ENCODE measurements around the gene RPS6KA5.

RPS6KA5 gene

GRCh38 chr14:90816681-90817436, 243.6 kb downstream of the RPS6KA5 start:
- peaks cover 0 to 48% (median 37%) of the 10 kb centered on the region in 4 experiments for H3K4me1 ChIP-seq (ENCODE audit: control extremely low read depth in 1 of 4, control insufficient read depth in 4 of 4, insufficient read depth in 4 of 4, low read length in 3 of 4)
- H3K9me3 ChIP-seq (ENCODE audit: control extremely low read depth in 1 of 5, control insufficient read depth in 4 of 5, insufficient read depth in 2 of 5, low read depth in 1 of 5, low read length in 4 of 5), result no peaks in the 10 kb centered on the region
- 62% methylated on average over 11 of the region's 16 CpGs for WGBS (ENCODE audit: insufficient coverage)
- no peaks in the 10 kb centered on the region for H3K36me3 ChIP-seq (ENCODE audit: control insufficient read depth in 4 of 4, insufficient read depth in 4 of 4, low read length in 3 of 4)
- H3K27me3 ChIP-seq (replicated peaks in 2 of 5; ENCODE audit: control insufficient read depth in 4 of 5, insufficient read depth in 5 of 5, low read length in 4 of 5), result no peaks in the 10 kb centered on the region
- H3K4me3 ChIP-seq (ENCODE audit: control insufficient read depth in 1 of 7, extremely low read depth in 1 of 7, insufficient read depth in 4 of 7, low read depth in 2 of 7, low read length in 6 of 7), result peak overlapping the region in 1 of 7 experiments; percentile 30
- ChIA-PET POLR2A (no interaction called here), CTCF (interaction anchor here (0.7 to 4.1 kb wide), 10 partner anchors 9 to 68 kb away, joined by 3 to 21 read pairs (median 4); no protein-coding TSS in a partner anchor)
- no peak for DNase-seq
- no peak overlapping the region for H3K27ac ChIP-seq (ENCODE audit: insufficient read depth in 1 of 2, low read depth in 1 of 2, low read length in 2 of 2, poor library complexity in 1 of 2, severe bottlenecking in 2 of 2)

DNA sequence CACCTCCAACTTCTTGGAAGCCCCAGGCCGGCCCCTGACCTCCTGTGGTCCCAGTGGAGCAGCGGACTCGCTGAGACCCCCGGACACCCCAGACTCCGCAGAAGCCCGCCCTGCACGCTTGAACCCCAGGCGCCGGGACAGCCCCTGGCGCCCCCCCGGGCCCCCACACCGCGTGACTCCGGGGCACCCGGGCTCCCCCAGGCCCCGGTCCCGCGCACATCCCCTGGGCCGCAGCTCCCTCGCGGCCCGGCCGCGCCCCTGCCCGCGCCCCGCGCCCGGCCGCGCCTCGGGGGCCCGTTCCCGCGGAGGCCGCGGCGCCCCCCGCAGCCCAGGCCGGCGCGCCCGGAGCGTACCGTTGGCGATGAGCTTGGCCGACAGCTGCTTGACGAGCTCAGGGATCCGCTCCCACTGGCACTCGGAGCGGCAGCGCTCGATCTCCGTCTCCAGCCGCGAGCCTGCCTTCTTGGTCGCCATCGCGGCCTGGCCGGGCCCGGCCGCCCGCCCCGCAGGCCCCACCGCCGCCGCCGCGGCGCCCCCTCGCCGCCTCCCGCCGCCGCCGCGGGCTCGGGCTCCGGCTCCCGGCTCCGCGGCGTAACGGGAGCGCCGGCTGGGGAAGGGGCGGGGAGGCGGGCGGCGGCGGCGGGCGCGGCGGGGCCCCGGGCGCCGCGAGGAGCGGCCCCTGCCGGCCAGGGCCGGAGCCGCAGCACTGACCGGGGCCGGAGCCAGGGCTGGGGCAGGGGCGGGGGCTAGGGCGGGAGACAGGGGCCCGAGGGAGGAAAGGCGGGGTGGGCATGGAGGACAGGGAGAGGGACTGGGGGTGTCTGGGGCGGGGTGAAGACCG, 244.4 kb downstream of the RPS6KA5 start, which contains the start of gene TTC7B:
Gene TTC7B (minus strand): TSS at position 609 of the 841 bp plus-strand sequence. CDS start 135 bp downstream, at position 474.
- no peaks in the 10 kb centered on the region for H3K27me3 ChIP-seq (replicated peaks in 2 of 5; ENCODE audit: control insufficient read depth in 4 of 5, insufficient read depth in 5 of 5, low read length in 4 of 5)
- peaks cover 0 to 45% (median 33%) of the 10 kb centered on the region in 4 experiments for H3K4me1 ChIP-seq (ENCODE audit: control extremely low read depth in 1 of 4, control insufficient read depth in 4 of 4, insufficient read depth in 4 of 4, low read length in 3 of 4)
- ChIA-PET POLR2A (no interaction called here), CTCF (interaction anchor here (0.7 to 4.1 kb wide), 11 partner anchors 9 to 188 kb away, joined by 3 to 21 read pairs (median 4); no protein-coding TSS in a partner anchor)
- no peaks in the 10 kb centered on the region for H3K36me3 ChIP-seq (ENCODE audit: control insufficient read depth in 4 of 4, insufficient read depth in 4 of 4, low read length in 3 of 4)
- under 1% methylated on average over 57 of the region's 111 CpGs for WGBS (ENCODE audit: insufficient coverage)
- peak within 1 kb of the TSS in 1 of 2 experiments; percentile 67 for H3K27ac ChIP-seq (ENCODE audit: insufficient read depth in 1 of 2, low read depth in 1 of 2, low read length in 2 of 2, poor library complexity in 1 of 2, severe bottlenecking in 2 of 2)
- H3K9me3 ChIP-seq (ENCODE audit: control extremely low read depth in 1 of 5, control insufficient read depth in 4 of 5, insufficient read depth in 2 of 5, low read depth in 1 of 5, low read length in 4 of 5), result no peaks in the 10 kb centered on the region
- DNase-seq, result peak in 1 of 3 donors; percentile 47
- H3K4me3 ChIP-seq (ENCODE audit: control insufficient read depth in 1 of 7, extremely low read depth in 1 of 7, insufficient read depth in 4 of 7, low read depth in 2 of 7, low read length in 6 of 7), result peak within 1 kb of the TSS; percentile 53 to 87 (median 75)

GRCh38 chr14:90815572-90815821, 244.9 kb downstream of the RPS6KA5 start:
- Histone ChIP-seq H3K36me3 (ENCODE audit: control insufficient read depth in 4 of 4, insufficient read depth in 4 of 4, low read length in 3 of 4) (no peaks in the 10 kb centered on the region), H3K27ac (ENCODE audit: insufficient read depth in 1 of 2, low read depth in 1 of 2, low read length in 2 of 2, poor library complexity in 1 of 2, severe bottlenecking in 2 of 2) (peak overlapping the region in 1 of 2 experiments; percentile 67), H3K4me3 (ENCODE audit: control insufficient read depth in 1 of 7, extremely low read depth in 1 of 7, insufficient read depth in 4 of 7, low read depth in 2 of 7, low read length in 6 of 7) (peak overlapping the region; percentile 53 to 87 (median 75)), H3K4me1 (ENCODE audit: control extremely low read depth in 1 of 4, control insufficient read depth in 4 of 4, insufficient read depth in 4 of 4, low read length in 3 of 4) (peaks cover 0 to 43% (median 31%) of the 10 kb centered on the region in 4 experiments), H3K9me3 (ENCODE audit: control extremely low read depth in 1 of 5, control insufficient read depth in 4 of 5, insufficient read depth in 2 of 5, low read depth in 1 of 5, low read length in 4 of 5) (no peaks in the 10 kb centered on the region), H3K27me3 (replicated peaks in 2 of 5; ENCODE audit: control insufficient read depth in 4 of 5, insufficient read depth in 5 of 5, low read length in 4 of 5) (no peaks in the 10 kb centered on the region)
- DNase-seq, result no peak
- ChIA-PET POLR2A (no interaction called here), CTCF (interaction anchor here (0.8 to 4.1 kb wide), 9 partner anchors 10 to 188 kb away, joined by 3 to 21 read pairs (median 4); no protein-coding TSS in a partner anchor)
- WGBS (ENCODE audit: insufficient coverage), result no CpG with 5 or more reads among the region's 5 CpGs

DNA sequence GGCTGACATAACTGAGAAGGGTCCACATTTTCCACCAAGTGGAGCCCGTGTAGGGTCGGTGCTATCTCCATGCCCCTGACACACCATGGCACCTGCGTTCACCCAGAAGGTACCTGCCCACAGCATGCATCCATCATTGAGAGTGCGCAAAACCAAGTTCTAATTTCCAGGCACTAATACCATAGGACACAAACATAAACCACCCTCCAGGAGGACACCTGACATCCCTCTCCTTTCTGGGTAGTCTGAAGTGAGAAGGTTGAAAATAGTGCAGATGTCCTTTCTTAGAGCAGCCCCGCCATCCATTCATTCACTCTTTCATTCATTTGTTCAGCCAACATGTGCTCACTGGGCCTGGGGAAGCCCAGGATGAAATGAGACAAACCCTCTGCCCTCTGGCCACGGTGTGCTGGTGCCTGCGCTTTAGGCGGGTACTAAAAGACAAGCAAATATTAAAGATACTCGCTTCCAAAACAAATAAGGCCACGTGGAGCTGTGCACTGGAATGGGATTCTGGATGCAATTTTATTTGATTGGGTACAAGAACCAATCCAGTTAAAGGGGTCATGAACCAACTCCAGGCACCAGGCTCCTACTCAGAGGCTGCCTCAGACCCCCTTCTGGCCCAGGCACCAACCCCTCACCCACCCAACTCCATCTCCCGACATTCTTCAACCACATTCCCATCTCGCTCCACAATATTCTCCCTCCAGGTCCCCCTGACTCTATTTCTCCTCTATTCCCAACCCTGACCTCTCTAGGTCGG, 245.5 kb downstream of the RPS6KA5 start:
- DNase-seq, result no peak
- Histone ChIP-seq H3K36me3 (ENCODE audit: control insufficient read depth in 4 of 4, insufficient read depth in 4 of 4, low read length in 3 of 4) (no peaks in the 10 kb centered on the region), H3K27me3 (replicated peaks in 2 of 5; ENCODE audit: control insufficient read depth in 4 of 5, insufficient read depth in 5 of 5, low read length in 4 of 5) (no peaks in the 10 kb centered on the region), H3K4me1 (ENCODE audit: control extremely low read depth in 1 of 4, control insufficient read depth in 4 of 4, insufficient read depth in 4 of 4, low read length in 3 of 4) (peaks cover 0 to 48% (median 32%) of the 10 kb centered on the region in 4 experiments), H3K4me3 (ENCODE audit: control insufficient read depth in 1 of 7, extremely low read depth in 1 of 7, insufficient read depth in 4 of 7, low read depth in 2 of 7, low read length in 6 of 7) (peak overlapping the region in 6 of 7 experiments; percentile 53 to 87 (median 74)), H3K9me3 (ENCODE audit: control extremely low read depth in 1 of 5, control insufficient read depth in 4 of 5, insufficient read depth in 2 of 5, low read depth in 1 of 5, low read length in 4 of 5) (no peaks in the 10 kb centered on the region), H3K27ac (ENCODE audit: insufficient read depth in 1 of 2, low read depth in 1 of 2, low read length in 2 of 2, poor library complexity in 1 of 2, severe bottlenecking in 2 of 2) (peak overlapping the region in 1 of 2 experiments; percentile 67)
- 97% methylated on average over 6 of the region's 13 CpGs for WGBS (ENCODE audit: insufficient coverage)
- POLR2A ChIA-PET, result interaction anchor here (0.6 kb wide), 1 partner anchor 147 kb away, joined by 3 read pairs; no protein-coding TSS in a partner anchor
- CTCF ChIA-PET, result interaction anchor here (0.8 to 4.1 kb wide), 10 partner anchors 11 to 86 kb away, joined by 3 to 21 read pairs (median 4); no protein-coding TSS in a partner anchor

DNA sequence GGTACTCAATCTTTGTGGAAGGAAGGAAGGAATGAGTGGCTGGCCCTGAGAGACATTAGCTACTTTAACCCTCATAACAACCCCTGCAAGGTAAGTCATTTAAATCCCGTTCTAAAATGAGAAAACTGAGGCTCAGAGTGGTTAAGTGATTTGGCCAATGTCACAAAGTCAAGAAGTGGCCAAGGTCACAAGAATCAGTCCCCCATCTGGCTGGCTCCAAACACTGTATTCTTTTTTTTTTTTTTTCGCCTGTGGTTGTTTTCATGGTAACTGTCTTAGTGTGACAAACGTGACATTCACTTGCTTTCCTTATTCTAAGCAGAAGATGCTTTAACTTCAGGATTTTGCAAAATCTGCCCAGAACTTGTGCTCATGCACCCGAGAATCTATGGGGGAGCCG, 247.0 kb downstream of the RPS6KA5 start:
- no peaks in the 10 kb centered on the region for H3K9me3 ChIP-seq (ENCODE audit: control extremely low read depth in 1 of 5, control insufficient read depth in 4 of 5, insufficient read depth in 2 of 5, low read depth in 1 of 5, low read length in 4 of 5)
- CTCF ChIA-PET, result interaction anchor here (1.1 to 4.1 kb wide), 3 partner anchors 9 to 54 kb away, joined by 4 to 15 read pairs (median 10); no protein-coding TSS in a partner anchor
- peak in 1 of 3 donors; percentile 57 for DNase-seq
- POLR2A ChIA-PET, result no interaction called here
- H3K27me3 ChIP-seq (replicated peaks in 2 of 5; ENCODE audit: control insufficient read depth in 4 of 5, insufficient read depth in 5 of 5, low read length in 4 of 5), result no peaks in the 10 kb centered on the region
- H3K4me3 ChIP-seq (ENCODE audit: control insufficient read depth in 1 of 7, extremely low read depth in 1 of 7, insufficient read depth in 4 of 7, low read depth in 2 of 7, low read length in 6 of 7), result no peak overlapping the region
- no peak overlapping the region for H3K27ac ChIP-seq (ENCODE audit: insufficient read depth in 1 of 2, low read depth in 1 of 2, low read length in 2 of 2, poor library complexity in 1 of 2, severe bottlenecking in 2 of 2)
- no peaks in the 10 kb centered on the region for H3K36me3 ChIP-seq (ENCODE audit: control insufficient read depth in 4 of 4, insufficient read depth in 4 of 4, low read length in 3 of 4)
- 73% methylated on average over 4 of the region's 5 CpGs for WGBS (ENCODE audit: insufficient coverage)
- H3K4me1 ChIP-seq (ENCODE audit: control extremely low read depth in 1 of 4, control insufficient read depth in 4 of 4, insufficient read depth in 4 of 4, low read length in 3 of 4), result peaks cover 0 to 64% (median 40%) of the 10 kb centered on the region in 4 experiments

DNA sequence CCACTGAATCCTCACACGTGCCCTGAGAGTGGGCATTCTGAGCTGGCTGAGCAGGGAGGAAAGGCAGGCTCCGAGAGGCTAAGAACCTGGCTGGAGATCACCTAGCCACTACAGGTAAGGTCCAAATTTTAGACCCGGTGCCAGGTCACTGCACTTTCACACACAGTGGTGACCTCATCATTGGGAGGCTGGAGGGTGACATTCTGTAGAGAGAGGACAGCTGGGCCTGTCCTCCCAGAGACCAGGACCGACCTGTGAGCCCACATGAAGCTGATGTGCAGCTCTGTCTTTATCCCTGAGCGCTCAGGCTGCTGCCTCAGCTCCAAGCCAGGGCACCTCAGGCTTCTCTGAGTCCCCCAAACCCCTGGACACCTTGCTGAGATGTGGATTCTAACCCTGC, 248.3 kb downstream of the RPS6KA5 start:
- POLR2A ChIA-PET, result interaction anchor here (1.2 kb wide), 1 partner anchor 17 kb away, joined by 3 read pairs; no protein-coding TSS in a partner anchor
- CTCF ChIA-PET, result interaction anchor here (0.8 to 3.6 kb wide), 6 partner anchors 9 to 412 kb away, joined by 3 to 14 read pairs (median 3); no protein-coding TSS in a partner anchor

More for the DNA sequence above, 248.3 kb downstream of the RPS6KA5 start:
- no peak for DNase-seq
- WGBS (ENCODE audit: insufficient coverage), result 100% methylated on average over 5 of the region's 5 CpGs
- no peak overlapping the region for H3K4me3 ChIP-seq (ENCODE audit: control insufficient read depth in 1 of 7, extremely low read depth in 1 of 7, insufficient read depth in 4 of 7, low read depth in 2 of 7, low read length in 6 of 7)
- H3K27me3 ChIP-seq (replicated peaks in 2 of 5; ENCODE audit: control insufficient read depth in 4 of 5, insufficient read depth in 5 of 5, low read length in 4 of 5), result no peaks in the 10 kb centered on the region
- no peaks in the 10 kb centered on the region for H3K9me3 ChIP-seq (ENCODE audit: control extremely low read depth in 1 of 5, control insufficient read depth in 4 of 5, insufficient read depth in 2 of 5, low read depth in 1 of 5, low read length in 4 of 5)
- no peak overlapping the region for H3K27ac ChIP-seq (ENCODE audit: insufficient read depth in 1 of 2, low read depth in 1 of 2, low read length in 2 of 2, poor library complexity in 1 of 2, severe bottlenecking in 2 of 2)
- peaks cover 0 to 69% (median 46%) of the 10 kb centered on the region in 4 experiments for H3K4me1 ChIP-seq (ENCODE audit: control extremely low read depth in 1 of 4, control insufficient read depth in 4 of 4, insufficient read depth in 4 of 4, low read length in 3 of 4)
- H3K36me3 ChIP-seq (ENCODE audit: control insufficient read depth in 4 of 4, insufficient read depth in 4 of 4, low read length in 3 of 4), result no peaks in the 10 kb centered on the region
